HFFc6 (cell line): ENCODE data around the gene CDK6. TPM values are rescaled to one million over a fixed set of nuclear protein-coding genes. Genes with fewer than 3 reads are reported as not detected.

Experiments used
- DNase-seq: peaks from one replicate; pipeline ENCODE4 v3.0.0-alpha.2; 2018
- H3K27ac Mint-ChIP-seq: 2 replicates; pipeline ENCODE4 v1.8.0; 2020; ENCODE audit warnings: mild to moderate bottlenecking, mixed read lengths
- H3K27me3 Mint-ChIP-seq: 2 replicates; pipeline ENCODE4 v1.8.0; 2021; ENCODE audit warnings: mild to moderate bottlenecking, moderate library complexity, mixed read lengths; ENCODE audit not compliant: insufficient read depth
- H3K36me3 Mint-ChIP-seq: 2 replicates; pipeline ENCODE4 v1.8.0; 2021; ENCODE audit warnings: low read depth, mixed read lengths
- H3K4me1 Mint-ChIP-seq: 2 replicates; pipeline ENCODE4 v1.8.0; 2020; ENCODE audit warnings: low read depth, mixed read lengths
- H3K4me3 Mint-ChIP-seq: 2 replicates; pipeline ENCODE4 v1.8.0; 2020; ENCODE audit warnings: mild to moderate bottlenecking, moderate library complexity, mixed read lengths
- H3K9me3 Mint-ChIP-seq: 2 replicates; pipeline ENCODE4 v1.8.0; 2020; ENCODE audit warnings: mild to moderate bottlenecking, mixed read lengths
- CTCF ChIP-seq: fragments of 200-600 bp; sonication (generic); IDR thresholded peaks from 2 replicates; pipeline ENCODE4 v1.5.0; 2021; ENCODE audit warnings: antibody characterized with exemption, mild to moderate bottlenecking
- total RNA-seq, 6 experiments: library from RNA; stranded (reverse); fragmentation: NEBNext Ultra II Directional; extraction: Animal tissue kit (Norgen Biotek cat#: 25700); gene quantifications; 2 replicates in 1 of 6; 3 replicates in 5 of 6; pipeline ENCODE4 v1.2.3, GENCODE V29; 2021

Gene CDK6
- total RNA-seq, 6 experiments from 2014 or later: 54.5 to 90.0 (median 58.9) TPM

- Mint-ChIP-seq H3K36me3 (peaks cover 39% of the 10 kb centered on the region), H3K27ac (peak overlapping the region; percentile 12; the same call in 1 of the 2 replicates)
- no peak for DNase-seq
Measured at GRCh38 chr7:92820191-92820590, 16.2 kb downstream of the CDK6 start.

GRCh38 chr7:92817398-92817797, 19.0 kb downstream of the CDK6 start:
- DNase-seq: no peak
- H3K4me1 Mint-ChIP-seq: peaks cover 87% of the 10 kb centered on the region
- peaks cover 32% of the 10 kb centered on the region for H3K36me3 Mint-ChIP-seq
- TF ChIP-seq CTCF: no peak
- no peak overlapping the region for H3K27ac Mint-ChIP-seq
- peaks cover 13% of the 10 kb centered on the region for H3K9me3 Mint-ChIP-seq
- no peaks in the 10 kb centered on the region; the same call in 1 of the 2 replicates for H3K27me3 Mint-ChIP-seq
- H3K4me3 Mint-ChIP-seq: no peak overlapping the region

More at GRCh38 chr7:92820191-92820590, 16.2 kb downstream of the CDK6 start:
- H3K27me3 Mint-ChIP-seq: no peaks in the 10 kb centered on the region
- peaks cover 88% of the 10 kb centered on the region for H3K4me1 Mint-ChIP-seq
- H3K9me3 Mint-ChIP-seq: peaks cover 13% of the 10 kb centered on the region
- H3K4me3 Mint-ChIP-seq: no peak overlapping the region; the same call in 1 of the 2 replicates
- no peak for TF ChIP-seq CTCF

GRCh38 chr7:92815412-92815811, 21.0 kb downstream of the CDK6 start:
- no peak for DNase-seq
- TF ChIP-seq CTCF: no peak
- peaks cover 43% of the 10 kb centered on the region for H3K36me3 Mint-ChIP-seq
- no peaks in the 10 kb centered on the region; the same call in 1 of the 2 replicates for H3K27me3 Mint-ChIP-seq
- peaks cover 13% of the 10 kb centered on the region for H3K9me3 Mint-ChIP-seq
- H3K4me3 Mint-ChIP-seq: no peak overlapping the region
- peaks cover 87% of the 10 kb centered on the region for H3K4me1 Mint-ChIP-seq
- peak overlapping the region; percentile 9; the same call in 1 of the 2 replicates for H3K27ac Mint-ChIP-seq

GRCh38 chr7:92813390-92814024, 22.9 kb downstream of the CDK6 start:
- H3K27ac Mint-ChIP-seq: peak overlapping the region; percentile 83
- H3K4me1 Mint-ChIP-seq: peaks cover 87% of the 10 kb centered on the region

GRCh38 chr7:92811158-92811557, 25.2 kb downstream of the CDK6 start:
- H3K27ac Mint-ChIP-seq: peak overlapping the region; percentile 58
- H3K4me1 Mint-ChIP-seq: peaks cover 90% of the 10 kb centered on the region
- DNase-seq: no peak
- no peak for TF ChIP-seq CTCF
- H3K27me3 Mint-ChIP-seq: no peaks in the 10 kb centered on the region; the same call in 1 of the 2 replicates
- H3K36me3 Mint-ChIP-seq: peaks cover 37% of the 10 kb centered on the region
- H3K9me3 Mint-ChIP-seq: peaks cover 9% of the 10 kb centered on the region
- peak overlapping the region; percentile 27; the same call in 1 of the 2 replicates for H3K4me3 Mint-ChIP-seq

More at GRCh38 chr7:92813390-92814024, 22.9 kb downstream of the CDK6 start:
- peaks cover 13% of the 10 kb centered on the region for H3K9me3 Mint-ChIP-seq
- H3K36me3 Mint-ChIP-seq: peaks cover 37% of the 10 kb centered on the region
- H3K27me3 Mint-ChIP-seq: no peaks in the 10 kb centered on the region; the same call in 1 of the 2 replicates
- H3K4me3 Mint-ChIP-seq: peak overlapping the region; percentile 56
- DNase-seq: no peak
- no peak for TF ChIP-seq CTCF
